ENCODE data around the gene DOCK2. TPM values are rescaled to one million over a fixed set of nuclear protein-coding genes. Genes with fewer than 3 reads are reported as not detected.

Gene DOCK2
- total RNA-seq, 1 donor from 2014 or later: 214 TPM

- no peaks in the 10 kb centered on the region for H3K9me3 Mint-ChIP-seq
- intact Hi-C loops (cut with micrococcal nuclease): no loop called here
- no peak for DNase-seq (ENCODE audit: low spot score)
- peaks cover 13% of the 10 kb centered on the region for H3K27me3 Mint-ChIP-seq (ENCODE audit: insufficient read depth)
- no peaks in the 10 kb centered on the region for H3K36me3 Mint-ChIP-seq (ENCODE audit: low read depth)
- H3K4me1 Mint-ChIP-seq (ENCODE audit: low read depth): no peaks in the 10 kb centered on the region
- H3K4me3 Mint-ChIP-seq: no peak within 1 kb of the TSS
- H3K27ac Mint-ChIP-seq: no peak within 1 kb of the TSS
Observed at GRCh38 chr5:170105642-170106611, 468.9 kb downstream of the DOCK2 start, which contains the start of gene FOXI1. Gene FOXI1 (plus strand): TSS chr5:170105897. CDS start chr5:170105958, 61 bp downstream.

GRCh38 chr5:170107674-170108073, 470.6 kb downstream of the DOCK2 start:
- intact Hi-C loops (cut with micrococcal nuclease): no loop called here
- Mint-ChIP-seq H3K27me3 (ENCODE audit: insufficient read depth) (peaks cover 13% of the 10 kb centered on the region), H3K27ac (no peak overlapping the region), H3K4me1 (ENCODE audit: low read depth) (no peaks in the 10 kb centered on the region), H3K9me3 (no peaks in the 10 kb centered on the region), H3K36me3 (ENCODE audit: low read depth) (no peaks in the 10 kb centered on the region), H3K4me3 (no peak overlapping the region)
- no peak for DNase-seq (ENCODE audit: low spot score)

GRCh38 chr5:170108266-170108785, 471.3 kb downstream of the DOCK2 start:
- no peak overlapping the region for H3K4me3 Mint-ChIP-seq
- H3K36me3 Mint-ChIP-seq (ENCODE audit: low read depth): no peaks in the 10 kb centered on the region
- intact Hi-C loops (cut with micrococcal nuclease): no loop called here
- DNase-seq (ENCODE audit: low spot score): no peak
- peaks cover 13% of the 10 kb centered on the region for H3K27me3 Mint-ChIP-seq (ENCODE audit: insufficient read depth)
- H3K9me3 Mint-ChIP-seq: no peaks in the 10 kb centered on the region
- H3K4me1 Mint-ChIP-seq (ENCODE audit: low read depth): no peaks in the 10 kb centered on the region
- no peak overlapping the region for H3K27ac Mint-ChIP-seq

- Mint-ChIP-seq H3K9me3 (no peaks in the 10 kb centered on the region), H3K4me1 (ENCODE audit: low read depth) (no peaks in the 10 kb centered on the region), H3K36me3 (ENCODE audit: low read depth) (no peaks in the 10 kb centered on the region), H3K27me3 (ENCODE audit: insufficient read depth) (peaks cover 10% of the 10 kb centered on the region), H3K27ac (no peak overlapping the region), H3K4me3 (no peak overlapping the region)
- no peak for DNase-seq (ENCODE audit: low spot score)
- intact Hi-C loops (cut with micrococcal nuclease): no loop called here
Observed at GRCh38 chr5:170109059-170110031, 472.3 kb downstream of the DOCK2 start.

- DNase-seq (ENCODE audit: low spot score): no peak
- intact Hi-C loops (cut with micrococcal nuclease): no loop called here
- Mint-ChIP-seq H3K36me3 (ENCODE audit: low read depth) (no peaks in the 10 kb centered on the region), H3K4me3 (no peak overlapping the region), H3K27me3 (ENCODE audit: insufficient read depth) (peaks cover 5% of the 10 kb centered on the region), H3K27ac (no peak overlapping the region), H3K4me1 (ENCODE audit: low read depth) (no peaks in the 10 kb centered on the region), H3K9me3 (no peaks in the 10 kb centered on the region)
Observed at GRCh38 chr5:170110403-170111087, 473.5 kb downstream of the DOCK2 start.

- no peaks in the 10 kb centered on the region for H3K4me1 Mint-ChIP-seq (ENCODE audit: low read depth)
- no peak for DNase-seq (ENCODE audit: low spot score)
- no peaks in the 10 kb centered on the region for H3K9me3 Mint-ChIP-seq
- H3K36me3 Mint-ChIP-seq (ENCODE audit: low read depth): no peaks in the 10 kb centered on the region
- no peak overlapping the region for H3K4me3 Mint-ChIP-seq
- H3K27me3 Mint-ChIP-seq (ENCODE audit: insufficient read depth): peaks cover 4% of the 10 kb centered on the region
- H3K27ac Mint-ChIP-seq: no peak overlapping the region
- intact Hi-C loops (cut with micrococcal nuclease): no loop called here
Observed at GRCh38 chr5:170111088-170111785, 474.2 kb downstream of the DOCK2 start.

- no peak for DNase-seq (ENCODE audit: low spot score)
Observed at GRCh38 chr5:170112876-170113521, 475.9 kb downstream of the DOCK2 start.

GRCh38 chr5:170113522-170113900, 476.4 kb downstream of the DOCK2 start:
- Mint-ChIP-seq H3K27ac (no peak overlapping the region), H3K27me3 (ENCODE audit: insufficient read depth) (no peaks in the 10 kb centered on the region), H3K4me3 (no peak overlapping the region), H3K9me3 (no peaks in the 10 kb centered on the region), H3K4me1 (ENCODE audit: low read depth) (no peaks in the 10 kb centered on the region), H3K36me3 (ENCODE audit: low read depth) (no peaks in the 10 kb centered on the region)
- intact Hi-C loops (cut with micrococcal nuclease): no loop called here
- DNase-seq (ENCODE audit: low spot score): no peak

More at GRCh38 chr5:170112876-170113521, 475.9 kb downstream of the DOCK2 start:
- intact Hi-C loops (cut with micrococcal nuclease): no loop called here
- no peak overlapping the region for H3K4me3 Mint-ChIP-seq
- H3K36me3 Mint-ChIP-seq (ENCODE audit: low read depth): no peaks in the 10 kb centered on the region
- H3K27ac Mint-ChIP-seq: no peak overlapping the region
- H3K27me3 Mint-ChIP-seq (ENCODE audit: insufficient read depth): no peaks in the 10 kb centered on the region
- H3K9me3 Mint-ChIP-seq: no peaks in the 10 kb centered on the region
- no peaks in the 10 kb centered on the region for H3K4me1 Mint-ChIP-seq (ENCODE audit: low read depth)

- no peaks in the 10 kb centered on the region for H3K27me3 Mint-ChIP-seq (ENCODE audit: insufficient read depth)
- DNase-seq (ENCODE audit: low spot score): no peak
- H3K4me3 Mint-ChIP-seq: no peak overlapping the region
- H3K36me3 Mint-ChIP-seq (ENCODE audit: low read depth): no peaks in the 10 kb centered on the region
- no peaks in the 10 kb centered on the region for H3K4me1 Mint-ChIP-seq (ENCODE audit: low read depth)
- no peaks in the 10 kb centered on the region for H3K9me3 Mint-ChIP-seq
- no peak overlapping the region for H3K27ac Mint-ChIP-seq
- intact Hi-C loops (cut with micrococcal nuclease): no loop called here
Observed at GRCh38 chr5:170114271-170114670, 477.2 kb downstream of the DOCK2 start.

- H3K36me3 Mint-ChIP-seq (ENCODE audit: low read depth): no peaks in the 10 kb centered on the region
- H3K9me3 Mint-ChIP-seq: no peaks in the 10 kb centered on the region
- no peak overlapping the region for H3K27ac Mint-ChIP-seq
- H3K27me3 Mint-ChIP-seq (ENCODE audit: insufficient read depth): no peaks in the 10 kb centered on the region
- H3K4me3 Mint-ChIP-seq: no peak overlapping the region
- intact Hi-C loops (cut with micrococcal nuclease): no loop called here
- no peaks in the 10 kb centered on the region for H3K4me1 Mint-ChIP-seq (ENCODE audit: low read depth)
- no peak for DNase-seq (ENCODE audit: low spot score)
Observed at GRCh38 chr5:170115925-170116324, 478.9 kb downstream of the DOCK2 start.

GRCh38 chr5:170117736-170118135, 480.7 kb downstream of the DOCK2 start:
- Mint-ChIP-seq H3K27me3 (ENCODE audit: insufficient read depth) (peaks cover 2% of the 10 kb centered on the region), H3K9me3 (no peaks in the 10 kb centered on the region), H3K27ac (no peak overlapping the region), H3K36me3 (ENCODE audit: low read depth) (no peaks in the 10 kb centered on the region), H3K4me3 (no peak overlapping the region), H3K4me1 (ENCODE audit: low read depth) (no peaks in the 10 kb centered on the region)
- intact Hi-C loops (cut with micrococcal nuclease): no loop called here
- no peak for DNase-seq (ENCODE audit: low spot score)
